NCI-H2081 treated with DMSO at 0.1 percent for 48 hours (cell line): Measurements from ENCODE around the gene CHN1.

Experiments used
- DNase-seq: peaks from one replicate; lab custom pipeline; 2025; lab: John Stamatoyannopoulos, UW

The CHN1 gene

GRCh38 chr2:175010848-175011254 is 5.7 kb upstream of the CHN1 start:
- DNase-seq: peak; percentile 85

- no peak for DNase-seq
Observed at GRCh38 chr2:175009917-175010621, 4.9 kb upstream of the CHN1 start.

GRCh38 chr2:175008801-175009495 is 3.8 kb upstream of the CHN1 start:
- DNase-seq: no peak

- DNase-seq: no peak
Observed at GRCh38 chr2:175008009-175008408, 2.8 kb upstream of the CHN1 start.

GRCh38 chr2:175007510-175007909 is 2.3 kb upstream of the CHN1 start:
- DNase-seq: no peak

GRCh38 chr2:175006281-175006680 is 1.1 kb upstream of the CHN1 start:
- DNase-seq: no peak

- DNase-seq: no peak
Observed at GRCh38 chr2:175005733-175006264, 618 bp upstream of the CHN1 start.

- no peak for DNase-seq
Observed at GRCh38 chr2:175004730-175004979, 526 bp downstream of the CHN1 start.

GRCh38 chr2:175003875-175004729 is 1.1 kb downstream of the CHN1 start:
- DNase-seq: no peak

- no peak for DNase-seq
Observed at GRCh38 chr2:175002547-175003274, 2.5 kb downstream of the CHN1 start.

- no peak for DNase-seq
Observed at GRCh38 chr2:175001566-175001965, 3.6 kb downstream of the CHN1 start.

GRCh38 chr2:174997110-174997509 is 8.1 kb downstream of the CHN1 start:
- DNase-seq: no peak

GRCh38 chr2:174996622-174997021 is 8.6 kb downstream of the CHN1 start:
- DNase-seq: no peak

- no peak for DNase-seq
Observed at GRCh38 chr2:174994381-174994780, 10.8 kb downstream of the CHN1 start.

- DNase-seq: no peak
Observed at GRCh38 chr2:174992886-174993285, 12.3 kb downstream of the CHN1 start.

GRCh38 chr2:174985614-174986013 is 19.6 kb downstream of the CHN1 start:
- DNase-seq: no peak

- no peak for DNase-seq
Observed at GRCh38 chr2:174984561-174984960, 20.6 kb downstream of the CHN1 start.

GRCh38 chr2:174981331-174981730 is 23.9 kb downstream of the CHN1 start:
- DNase-seq: no peak

GRCh38 chr2:174979996-174980395 is 25.2 kb downstream of the CHN1 start:
- DNase-seq: no peak

GRCh38 chr2:174977364-174977763 is 27.8 kb downstream of the CHN1 start:
- no peak for DNase-seq

- no peak for DNase-seq
Observed at GRCh38 chr2:174974131-174974530, 31.1 kb downstream of the CHN1 start.

GRCh38 chr2:174972924-174973323 is 32.3 kb downstream of the CHN1 start:
- DNase-seq: no peak
